ENCODE data around the gene SEMA5A. TPM values are rescaled to one million over a fixed set of nuclear protein-coding genes. Genes with fewer than 3 reads are reported as not detected.

Gene SEMA5A
- total RNA-seq, 1 donor from 2014 or later, result 31.1 TPM

- Mint-ChIP-seq H3K27ac (ENCODE audit: unreplicated experiment) (no peak overlapping the region), H3K4me3 (ENCODE audit: unreplicated experiment) (no peak overlapping the region), H3K36me3 (ENCODE audit: low read depth, unreplicated experiment) (peaks cover 4% of the 10 kb centered on the region), H3K9me3 (ENCODE audit: unreplicated experiment) (no peaks in the 10 kb centered on the region), H3K27me3 (ENCODE audit: unreplicated experiment) (peaks cover 1% of the 10 kb centered on the region), H3K4me1 (ENCODE audit: unreplicated experiment) (peaks cover 10% of the 10 kb centered on the region)
- no peak for TF ChIP-seq CTCF (IDR thresholded peaks at IDR 0.05; ENCODE audit: unreplicated experiment)
- no peak for DNase-seq (ENCODE audit: low spot score)
Measured at GRCh38 chr5:9283021-9283420, 262.9 kb downstream of the SEMA5A start.

GRCh38 chr5:9282211-9282610, 263.7 kb downstream of the SEMA5A start:
- H3K4me3 Mint-ChIP-seq (ENCODE audit: unreplicated experiment), result no peak overlapping the region
- peaks cover 10% of the 10 kb centered on the region for H3K4me1 Mint-ChIP-seq (ENCODE audit: unreplicated experiment)
- no peak for TF ChIP-seq CTCF (IDR thresholded peaks at IDR 0.05; ENCODE audit: unreplicated experiment)
- H3K36me3 Mint-ChIP-seq (ENCODE audit: low read depth, unreplicated experiment), result peaks cover 5% of the 10 kb centered on the region
- H3K27me3 Mint-ChIP-seq (ENCODE audit: unreplicated experiment), result peaks cover 1% of the 10 kb centered on the region
- no peaks in the 10 kb centered on the region for H3K9me3 Mint-ChIP-seq (ENCODE audit: unreplicated experiment)
- H3K27ac Mint-ChIP-seq (ENCODE audit: unreplicated experiment), result no peak overlapping the region
- DNase-seq (ENCODE audit: low spot score), result no peak

- DNase-seq (ENCODE audit: low spot score), result no peak
- peaks cover 4% of the 10 kb centered on the region for H3K4me1 Mint-ChIP-seq (ENCODE audit: unreplicated experiment)
- peaks cover 1% of the 10 kb centered on the region for H3K27me3 Mint-ChIP-seq (ENCODE audit: unreplicated experiment)
- no peaks in the 10 kb centered on the region for H3K9me3 Mint-ChIP-seq (ENCODE audit: unreplicated experiment)
- TF ChIP-seq CTCF (IDR thresholded peaks at IDR 0.05; ENCODE audit: unreplicated experiment), result no peak
- H3K4me3 Mint-ChIP-seq (ENCODE audit: unreplicated experiment), result no peak overlapping the region
- H3K36me3 Mint-ChIP-seq (ENCODE audit: low read depth, unreplicated experiment), result peaks cover 5% of the 10 kb centered on the region
- no peak overlapping the region for H3K27ac Mint-ChIP-seq (ENCODE audit: unreplicated experiment)
Measured at GRCh38 chr5:9279774-9280173, 266.1 kb downstream of the SEMA5A start.

- Mint-ChIP-seq H3K27ac (ENCODE audit: unreplicated experiment) (no peak overlapping the region), H3K4me1 (ENCODE audit: unreplicated experiment) (no peaks in the 10 kb centered on the region), H3K9me3 (ENCODE audit: unreplicated experiment) (no peaks in the 10 kb centered on the region), H3K4me3 (ENCODE audit: unreplicated experiment) (no peak overlapping the region), H3K36me3 (ENCODE audit: low read depth, unreplicated experiment) (peaks cover 5% of the 10 kb centered on the region), H3K27me3 (ENCODE audit: unreplicated experiment) (peaks cover 1% of the 10 kb centered on the region)
- no peak for DNase-seq (ENCODE audit: low spot score)
- TF ChIP-seq CTCF (IDR thresholded peaks at IDR 0.05; ENCODE audit: unreplicated experiment), result no peak
Measured at GRCh38 chr5:9278921-9279603, 266.8 kb downstream of the SEMA5A start.

- Mint-ChIP-seq H3K27me3 (ENCODE audit: unreplicated experiment) (no peaks in the 10 kb centered on the region), H3K9me3 (ENCODE audit: unreplicated experiment) (no peaks in the 10 kb centered on the region), H3K4me1 (ENCODE audit: unreplicated experiment) (peaks cover 7% of the 10 kb centered on the region), H3K4me3 (ENCODE audit: unreplicated experiment) (no peak overlapping the region), H3K27ac (ENCODE audit: unreplicated experiment) (no peak overlapping the region), H3K36me3 (ENCODE audit: low read depth, unreplicated experiment) (no peaks in the 10 kb centered on the region)
- TF ChIP-seq CTCF (IDR thresholded peaks at IDR 0.05; ENCODE audit: unreplicated experiment), result no peak
- DNase-seq (ENCODE audit: low spot score), result no peak
Measured at GRCh38 chr5:9269014-9269413, 276.9 kb downstream of the SEMA5A start.
